Common myeloid progenitor, CD34-positive (primary cell): ENCODE measurements around the gene OR2T5.
"Not testable (repeated sequence)": the region's sequence is repeated elsewhere in the genome, so short reads cannot be mapped to it uniquely, and the experiment has no call there.

Source experiments
- CTCF ChIA-PET: fragments of 350-600 bp; sonication (Branson Sonifier 250); formaldehyde crosslinking; loops from one replicate; lab custom pipeline; 2021; ENCODE audit warnings: antibody characterized with exemption; lab: Charles Lee
- POLR2A ChIA-PET: fragments of 350-600 bp; sonication (Branson Sonifier 250); formaldehyde crosslinking; loops from one replicate; lab custom pipeline; 2021; ENCODE audit warnings: antibody characterized with exemption; lab: Charles Lee
- DNase-seq, 3 donors: peaks; one replicate each; pipeline versions ENCODE4 v3.0.0 to v3.0.0-alpha.2; 2013
- H3K27ac ChIP-seq, 2 experiments: 1 replicate in 1 of 2; 2 replicates in 1 of 2; pipeline ENCODE4 v1.7.0; 2013; ENCODE audit warnings: inconsistent platforms in 2 of 2, low read length in 2 of 2, mild to moderate bottlenecking in 2 of 2, low read depth in 1 of 2, moderate library complexity in 1 of 2; ENCODE audit not compliant: severe bottlenecking in 2 of 2, insufficient read depth in 1 of 2, poor library complexity in 1 of 2
- H3K27me3 ChIP-seq, 5 experiments: replicated peaks in 2 of 5; 1 replicate in 3 of 5; 2 replicates in 2 of 5; pipeline versions ENCODE4 v1.6.1 to v1.7.0; 2013; ENCODE audit warnings: low read length in 4 of 5, mild to moderate bottlenecking in 2 of 5, moderate library complexity in 2 of 5, inconsistent platforms in 1 of 5; ENCODE audit not compliant: insufficient read depth in 5 of 5, control insufficient read depth in 4 of 5
- H3K36me3 ChIP-seq, 4 experiments: 1 replicate in 2 of 4; 2 replicates in 2 of 4; pipeline versions ENCODE4 v1.6.1 to v1.7.0; 2013; ENCODE audit warnings: low read length in 3 of 4, control low read depth in 1 of 4, mild to moderate bottlenecking in 1 of 4; ENCODE audit not compliant: control insufficient read depth in 4 of 4, insufficient read depth in 4 of 4
- H3K4me1 ChIP-seq, 4 experiments: 1 replicate in 3 of 4; 2 replicates in 1 of 4; pipeline versions ENCODE4 v1.6.1 to v1.7.1; 2013; ENCODE audit warnings: low read length in 3 of 4, mild to moderate bottlenecking in 3 of 4, control low read depth in 1 of 4, inconsistent platforms in 1 of 4, moderate library complexity in 1 of 4; ENCODE audit not compliant: control insufficient read depth in 4 of 4, insufficient read depth in 4 of 4; ENCODE audit errors: control extremely low read depth in 1 of 4
- H3K4me3 ChIP-seq, 7 experiments: 1 replicate in 4 of 7; 2 replicates in 3 of 7; pipeline versions ENCODE4 v1.5.1 to v1.7.0; 2013; ENCODE audit warnings: mild to moderate bottlenecking in 7 of 7, low read length in 6 of 7, moderate library complexity in 6 of 7, inconsistent platforms in 2 of 7, low read depth in 2 of 7, control low read depth in 1 of 7; ENCODE audit not compliant: insufficient read depth in 4 of 7, control insufficient read depth in 1 of 7; ENCODE audit errors: extremely low read depth in 1 of 7
- H3K9me3 ChIP-seq, 5 experiments: 1 replicate in 4 of 5; 2 replicates in 1 of 5; pipeline versions ENCODE4 v1.6.1 to v1.7.1; 2013; ENCODE audit warnings: low read length in 4 of 5, mild to moderate bottlenecking in 2 of 5, inconsistent platforms in 1 of 5, low read depth in 1 of 5, moderate library complexity in 1 of 5; ENCODE audit not compliant: control insufficient read depth in 4 of 5, insufficient read depth in 2 of 5; ENCODE audit errors: control extremely low read depth in 1 of 5
- WGBS: methylation state at CpG from one replicate; pipeline ENCODE4 v1.1.5; 2013; ENCODE audit not compliant: insufficient coverage; 5-methylcytosine and 5-hydroxymethylcytosine counted together

OR2T5 gene

GRCh38 chr1:248472111-248472510 lies 16.3 kb upstream of the OR2T5 start:
- CTCF ChIA-PET, DNase-seq, H3K27ac ChIP-seq, H3K4me1 ChIP-seq, H3K36me3 ChIP-seq, H3K27me3 ChIP-seq, H3K4me3 ChIP-seq, POLR2A ChIA-PET, H3K9me3 ChIP-seq: not testable (repeated sequence)
- whole genome bisulfite sequencing: no CpG with 5 or more reads among the region's 2 CpGs

- CTCF ChIA-PET, H3K27ac ChIP-seq, H3K4me3 ChIP-seq, POLR2A ChIA-PET, H3K36me3 ChIP-seq, H3K9me3 ChIP-seq, DNase-seq, H3K4me1 ChIP-seq, H3K27me3 ChIP-seq: not testable (repeated sequence)
- no CpG with 5 or more reads among the region's 2 CpGs for WGBS
Measured at GRCh38 chr1:248473051-248473450, 15.3 kb upstream of the OR2T5 start, which contains the start of gene OR2T3. Gene OR2T3, plus strand, starts transcription at chr1:248473351. Its CDS starts 0 bp downstream, at chr1:248473351.

GRCh38 chr1:248475660-248476059 lies 12.7 kb upstream of the OR2T5 start:
- H3K27me3 ChIP-seq, DNase-seq, H3K27ac ChIP-seq, H3K36me3 ChIP-seq, CTCF ChIA-PET, H3K4me3 ChIP-seq, H3K9me3 ChIP-seq, H3K4me1 ChIP-seq, POLR2A ChIA-PET: not testable (repeated sequence)
- WGBS: no CpG with 5 or more reads among the region's 1 CpG

- H3K4me1 ChIP-seq, H3K36me3 ChIP-seq, H3K27me3 ChIP-seq, POLR2A ChIA-PET, H3K9me3 ChIP-seq, H3K27ac ChIP-seq, CTCF ChIA-PET: not testable (repeated sequence)
- 35% methylated on average over 2 of the region's 13 CpGs for WGBS
- H3K4me3 ChIP-seq: peak overlapping the region in 2 of 7 experiments; percentile 44 to 64
- DNase-seq: peak in 1 of 3 donors; percentile 6
Measured at GRCh38 chr1:248481686-248482579, 6.5 kb upstream of the OR2T5 start.

- CTCF ChIA-PET, H3K4me3 ChIP-seq, POLR2A ChIA-PET, H3K36me3 ChIP-seq, DNase-seq, H3K4me1 ChIP-seq, H3K27me3 ChIP-seq, H3K9me3 ChIP-seq, H3K27ac ChIP-seq: not testable (repeated sequence)
- no CpG with 5 or more reads among the region's 5 CpGs for WGBS
Measured at GRCh38 chr1:248496661-248497060, 8.3 kb downstream of the OR2T5 start.

- H3K27me3 ChIP-seq, H3K9me3 ChIP-seq, H3K4me3 ChIP-seq, H3K27ac ChIP-seq, H3K36me3 ChIP-seq, CTCF ChIA-PET, POLR2A ChIA-PET, H3K4me1 ChIP-seq: not testable (repeated sequence)
- peak in 1 of 3 donors; percentile 3 for DNase-seq
- WGBS: no CpG with 5 or more reads among the region's 2 CpGs
Measured at GRCh38 chr1:248500305-248501035, 12.1 kb downstream of the OR2T5 start.

- DNase-seq, CTCF ChIA-PET, H3K4me1 ChIP-seq, H3K36me3 ChIP-seq, H3K27me3 ChIP-seq, H3K27ac ChIP-seq, POLR2A ChIA-PET, H3K4me3 ChIP-seq, H3K9me3 ChIP-seq: not testable (repeated sequence)
- WGBS: no CpG with 5 or more reads among the region's 2 CpGs
Measured at GRCh38 chr1:248507773-248508172, 19.4 kb downstream of the OR2T5 start, which contains the start of gene OR2G6. Gene OR2G6, plus strand, starts transcription at chr1:248508073. Its CDS starts 13,574 bp downstream, at chr1:248521647.
